Sigmoid colon (tissue), 4 donors: ENCODE measurements around the gene PCBP3.

Experiments used
- CTCF ChIP-seq, 4 experiments: fragments of 450-650 bp in 3 of 4; fragments of 200-600 bp in 1 of 4; IDR thresholded peaks; one replicate each; pipeline ENCODE4 v1.5.1; 2016 to 2019; ENCODE audit warnings: antibody characterized with exemption in 4 of 4, mild to moderate bottlenecking in 3 of 4, moderate library complexity in 2 of 4
- EP300 ChIP-seq, 4 donors: sonication (generic); formaldehyde crosslinking; IDR thresholded peaks; one replicate each; pipeline ENCODE4 v1.6.1; 2017; ENCODE audit warnings: antibody characterized with exemption in 4 of 4
- POLR2AphosphoS5 ChIP-seq, 4 donors: sonication (generic); formaldehyde crosslinking; IDR thresholded peaks; one replicate each; pipeline ENCODE4 v1.6.1; 2017; ENCODE audit warnings: antibody characterized with exemption in 4 of 4

GRCh38 chr21:45972353-45972715, 328.8 kb downstream of the PCBP3 start:
- TF ChIP-seq CTCF (IDR thresholded peaks at IDR 0.05) (no peak), EP300 (IDR thresholded peaks at IDR 0.05) (no peak), POLR2AphosphoS5 (IDR thresholded peaks at IDR 0.05) (no peak)
